AG04450 (cell line): ENCODE results near the gene GPATCH1. TPM values are rescaled to one million over a fixed set of nuclear protein-coding genes. Genes with fewer than 3 reads are reported as not detected.
A peak's percentile ranks its signal among the peaks of the same experiment; 100 is the strongest.
"Not testable (repeated sequence)": the region's sequence is repeated elsewhere in the genome, so short reads cannot be mapped to it uniquely, and the experiment has no call there.

Experiments used
- CTCF ChIA-PET: fragments of 300-600, 350-600 bp; formaldehyde crosslinking; extraction: SDS; loops from one replicate; lab custom pipeline; 2022; ENCODE audit warnings: antibody characterized with exemption, inconsistent platforms; lab: Charles Lee
- POLR2A ChIA-PET: fragments of 350-600 bp; formaldehyde crosslinking; extraction: SDS; loops from one replicate; lab custom pipeline; 2021; ENCODE audit warnings: antibody characterized with exemption, inconsistent platforms; lab: Yijun Ruan, JAX
- DNase-seq: peaks from one replicate; pipeline ENCODE4 v3.0.0-alpha.2; 2011; ENCODE audit warnings: low read depth, low spot score
- H3K27ac ChIP-seq: one replicate; pipeline ENCODE4 v1.5.1; 2012; ENCODE audit warnings: low read depth, low read length, control low read depth
- H3K27me3 ChIP-seq: one replicate; pipeline ENCODE4 v1.6.0; 2012; ENCODE audit warnings: low read length; ENCODE audit not compliant: control insufficient read depth, insufficient read depth
- H3K4me3 ChIP-seq: 2 replicates; pipeline ENCODE4 v1.5.1; 2011; ENCODE audit warnings: mild to moderate bottlenecking, low read depth, low read length, control low read depth
- H3K9me3 ChIP-seq: 2 replicates; pipeline ENCODE4 v1.5.1; 2012; ENCODE audit warnings: low read length; ENCODE audit not compliant: control insufficient read depth, insufficient read depth
- polyA minus RNA-seq: library from RNA; depleted of rRNA, polyadenylated mRNA; stranded (reverse); fragments of >200 nt; gene quantifications from 2 replicates; pipeline ENCODE4 v1.2.3, GENCODE V29; 2011; rRNA and poly(A)+ RNA removed
- polyA plus RNA-seq: library from polyadenylated mRNA; depleted of rRNA; stranded (reverse); fragments of >200 nt; gene quantifications from 2 replicates; pipeline ENCODE4 v1.2.3, GENCODE V29; 2011; rRNA removed
- TF ChIP-seq, protein P1 (sequence below): IDR thresholded peaks from 2 replicates; pipeline ENCODE4 v1.5.1; 2011; ENCODE audit warnings: low read depth, low read length, control low read depth, inconsistent platforms

The GPATCH1 gene
- polyA plus RNA-seq (7.0 and 7.9 TPM in 2 replicates), polyA minus RNA-seq (15.2 and 17.5 TPM in 2 replicates)

DNA sequence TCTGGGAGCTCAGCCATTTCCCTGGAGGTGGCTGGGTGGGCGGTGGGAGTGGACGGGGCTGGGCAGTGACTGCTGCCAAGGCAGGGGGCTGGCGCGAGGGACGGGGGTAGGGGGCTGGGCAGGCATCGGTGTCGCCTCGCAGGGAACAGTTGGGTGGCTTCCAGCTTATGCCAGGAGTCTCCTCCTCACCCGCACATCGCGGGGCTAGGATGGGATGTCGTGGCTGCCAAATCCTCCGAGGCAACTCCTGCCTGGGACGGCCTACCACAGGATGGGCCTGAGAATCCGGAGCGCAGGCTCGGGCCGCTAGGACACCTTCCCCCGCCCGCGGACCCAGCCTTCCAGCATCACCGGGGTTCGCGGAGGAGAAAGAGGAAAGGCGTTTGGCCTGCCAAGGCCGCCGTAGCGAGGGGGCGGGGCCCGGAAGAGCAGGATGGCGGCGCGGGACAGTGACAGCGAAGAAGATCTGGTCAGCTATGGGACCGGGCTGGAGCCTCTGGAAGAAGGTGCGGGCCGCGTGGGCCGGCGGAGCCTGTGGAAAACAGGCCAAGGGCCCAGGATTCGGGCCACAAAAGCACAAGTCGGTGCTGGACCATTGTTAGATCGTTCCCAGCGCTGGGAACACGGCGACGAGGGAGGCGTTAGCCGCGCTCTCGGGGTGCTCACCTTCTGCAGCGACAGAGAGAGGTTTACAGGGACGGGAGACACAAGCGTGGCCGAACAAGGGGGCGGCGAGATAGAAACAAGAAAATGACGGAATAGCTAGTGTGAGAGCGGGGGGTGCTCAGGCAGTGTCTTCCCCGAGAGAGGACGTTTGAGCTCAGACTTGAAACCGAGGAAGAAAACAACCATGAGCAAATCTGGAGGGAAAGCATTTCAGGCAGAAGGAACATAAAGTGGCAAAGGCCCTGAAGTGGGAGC, at the start of gene GPATCH1:
Gene GPATCH1 (plus strand): TSS at position 421 of the 921 bp plus-strand sequence. CDS start 13 bp downstream, at position 434.
- DNase-seq: peak; percentile 53
- TF ChIP-seq, protein P1, sequence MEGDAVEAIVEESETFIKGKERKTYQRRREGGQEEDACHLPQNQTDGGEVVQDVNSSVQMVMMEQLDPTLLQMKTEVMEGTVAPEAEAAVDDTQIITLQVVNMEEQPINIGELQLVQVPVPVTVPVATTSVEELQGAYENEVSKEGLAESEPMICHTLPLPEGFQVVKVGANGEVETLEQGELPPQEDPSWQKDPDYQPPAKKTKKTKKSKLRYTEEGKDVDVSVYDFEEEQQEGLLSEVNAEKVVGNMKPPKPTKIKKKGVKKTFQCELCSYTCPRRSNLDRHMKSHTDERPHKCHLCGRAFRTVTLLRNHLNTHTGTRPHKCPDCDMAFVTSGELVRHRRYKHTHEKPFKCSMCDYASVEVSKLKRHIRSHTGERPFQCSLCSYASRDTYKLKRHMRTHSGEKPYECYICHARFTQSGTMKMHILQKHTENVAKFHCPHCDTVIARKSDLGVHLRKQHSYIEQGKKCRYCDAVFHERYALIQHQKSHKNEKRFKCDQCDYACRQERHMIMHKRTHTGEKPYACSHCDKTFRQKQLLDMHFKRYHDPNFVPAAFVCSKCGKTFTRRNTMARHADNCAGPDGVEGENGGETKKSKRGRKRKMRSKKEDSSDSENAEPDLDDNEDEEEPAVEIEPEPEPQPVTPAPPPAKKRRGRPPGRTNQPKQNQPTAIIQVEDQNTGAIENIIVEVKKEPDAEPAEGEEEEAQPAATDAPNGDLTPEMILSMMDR: no peak
- H3K27ac ChIP-seq: peak within 1 kb of the TSS; percentile 39
- H3K27me3 ChIP-seq: no peaks in the 10 kb centered on the region
- ChIA-PET CTCF (interaction anchor here (0.7 to 1.3 kb wide), 3 partner anchors 11 to 105 kb away, joined by 4 to 8 read pairs (median 4); no protein-coding TSS in a partner anchor), POLR2A (interaction anchor here (0.6 to 0.9 kb wide), 5 partner anchors 15 to 1053 kb away, joined by 3 to 5 read pairs (median 4); no protein-coding TSS in a partner anchor)
- H3K4me3 ChIP-seq: peak within 1 kb of the TSS; percentile 93
- no peaks in the 10 kb centered on the region; the same call in 1 of the 2 replicates for H3K9me3 ChIP-seq

GRCh38 chr19:33032218-33032781, 48.7 kb upstream of the GPATCH1 start:
- Histone ChIP-seq H3K27ac (no peak overlapping the region), H3K4me3 (no peak overlapping the region), H3K9me3 (peaks cover 12% of the 10 kb centered on the region), H3K27me3 (no peaks in the 10 kb centered on the region)
- no peak for DNase-seq
- TF ChIP-seq, protein P1: no peak
- CTCF ChIA-PET: interaction anchor here (1.0 kb wide), 1 partner anchor 18 kb away, joined by 4 read pairs; no protein-coding TSS in a partner anchor
- POLR2A ChIA-PET: no interaction called here

DNA sequence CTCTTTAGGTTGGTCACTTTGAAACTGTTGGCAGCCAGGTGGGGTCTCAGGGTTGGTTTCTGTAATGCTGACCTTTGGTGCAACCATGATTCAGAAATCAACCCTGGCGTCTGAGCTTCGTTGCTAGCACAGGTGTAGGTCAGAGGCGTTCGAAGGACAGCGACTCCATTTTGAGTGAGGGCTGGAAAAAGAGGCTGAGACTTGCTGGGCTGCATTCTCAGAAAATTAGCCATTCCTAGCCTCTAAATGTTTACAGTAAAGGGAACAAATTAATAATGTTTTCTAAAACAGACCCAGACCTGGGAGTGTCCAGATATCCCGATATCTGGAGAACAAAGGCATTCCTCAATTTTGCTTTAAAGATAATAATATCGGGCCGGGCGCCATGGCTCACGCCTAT, 45.5 kb upstream of the GPATCH1 start:
- ChIA-PET CTCF (no interaction called here), POLR2A (interaction anchor here (0.6 kb wide), 1 partner anchor 748 kb away, joined by 7 read pairs; no protein-coding TSS in a partner anchor)
- no peak overlapping the region for H3K4me3 ChIP-seq
- no peaks in the 10 kb centered on the region; the same call in 1 of the 2 replicates for H3K9me3 ChIP-seq
- DNase-seq: no peak
- no peak overlapping the region for H3K27ac ChIP-seq
- TF ChIP-seq, protein P1: no peak
- H3K27me3 ChIP-seq: no peaks in the 10 kb centered on the region

GRCh38 chr19:33036370-33037167, 44.4 kb upstream of the GPATCH1 start:
- H3K27ac ChIP-seq, H3K27me3 ChIP-seq, H3K9me3 ChIP-seq, H3K4me3 ChIP-seq, DNase-seq, POLR2A ChIA-PET: not testable (repeated sequence)
- CTCF ChIA-PET: interaction anchor here (2.1 kb wide), 1 partner anchor 60 kb away, joined by 6 read pairs; no protein-coding TSS in a partner anchor

DNA sequence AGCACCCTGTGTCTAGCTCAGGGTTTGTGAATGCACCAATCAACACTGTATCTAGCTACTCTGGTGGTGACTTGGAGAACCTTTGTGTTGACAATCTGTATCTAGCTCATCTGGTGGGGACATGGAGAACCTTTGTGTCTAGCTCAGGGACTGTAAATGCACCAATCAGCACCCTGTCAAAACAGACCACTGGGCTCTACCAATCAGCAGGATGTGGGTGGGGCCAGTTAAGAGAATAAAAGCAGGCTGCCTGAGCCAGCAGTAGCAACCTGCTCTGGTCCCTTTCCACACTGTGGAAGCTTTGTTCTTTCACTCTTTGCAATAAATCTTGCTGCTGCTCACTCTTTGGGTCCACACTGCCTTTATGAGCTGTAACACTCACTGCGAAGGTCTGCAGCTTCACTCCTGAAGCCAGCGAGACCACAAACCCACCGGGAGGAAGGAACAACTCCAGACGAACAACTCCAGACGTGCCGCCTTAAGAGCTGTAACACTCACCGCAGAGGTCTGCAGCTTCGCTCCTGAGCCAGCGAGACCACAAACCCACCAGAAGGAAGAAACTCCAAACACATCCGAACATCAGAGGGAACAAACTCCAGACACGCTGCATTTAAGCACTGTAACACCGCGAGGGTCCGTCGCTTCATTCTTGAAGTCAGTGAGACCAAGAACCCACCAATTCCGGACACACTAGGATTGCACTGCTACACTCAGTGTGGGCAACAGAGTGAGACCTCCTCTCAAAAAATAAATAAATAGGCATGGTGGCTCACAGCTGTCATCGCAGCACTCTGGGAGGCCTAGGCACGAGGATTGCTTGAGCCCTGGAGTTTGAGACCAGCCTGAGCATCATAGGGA, 43.6 kb upstream of the GPATCH1 start:
- H3K4me3 ChIP-seq, H3K27me3 ChIP-seq, H3K27ac ChIP-seq, H3K9me3 ChIP-seq, POLR2A ChIA-PET, DNase-seq: not testable (repeated sequence)
- CTCF ChIA-PET: interaction anchor here (2.1 kb wide), 1 partner anchor 61 kb away, joined by 6 read pairs; no protein-coding TSS in a partner anchor
